WERI-Rb-1 (cell line): ENCODE measurements around the gene DCXR.
A peak's percentile ranks its signal among the peaks of the same experiment; 100 is the strongest.

Experiments
- DNase-seq: peaks from one replicate; pipeline ENCODE4 v3.0.0-alpha.2; 2020
- H3K27ac ChIP-seq: fragments of 250-450 bp; sonication (Bioruptor Pico); 2 replicates; pipeline ENCODE4 v1.5.1; 2020; ENCODE audit warnings: mild to moderate bottlenecking, moderate library complexity
- H3K27me3 ChIP-seq: fragments of 250-450 bp; sonication (Bioruptor Pico); 2 replicates; pipeline ENCODE4 v1.5.1; 2021; ENCODE audit warnings: mild to moderate bottlenecking, low read depth, moderate library complexity; ENCODE audit not compliant: insufficient read depth, severe bottlenecking
- H3K36me3 ChIP-seq: fragments of 250-450 bp; sonication (Bioruptor Pico); 2 replicates; pipeline ENCODE4 v1.5.1; 2020; ENCODE audit warnings: mild to moderate bottlenecking, moderate library complexity
- H3K4me3 ChIP-seq: 2 replicates; pipeline ENCODE4 v1.5.1; 2011; ENCODE audit warnings: low read depth, mild to moderate bottlenecking, control low read depth, low read length
- H3K9me3 ChIP-seq: fragments of 250-450 bp; sonication (Bioruptor Pico); 2 replicates; pipeline ENCODE4 v1.5.1; 2021; ENCODE audit warnings: mild to moderate bottlenecking, moderate library complexity; ENCODE audit not compliant: severe bottlenecking
- TF ChIP-seq, protein P1 (sequence below): IDR thresholded peaks from 2 replicates; pipeline ENCODE4 v1.5.1; 2011; ENCODE audit warnings: low read depth, mild to moderate bottlenecking, control low read depth, inconsistent platforms, low read length

Gene DCXR

DNA sequence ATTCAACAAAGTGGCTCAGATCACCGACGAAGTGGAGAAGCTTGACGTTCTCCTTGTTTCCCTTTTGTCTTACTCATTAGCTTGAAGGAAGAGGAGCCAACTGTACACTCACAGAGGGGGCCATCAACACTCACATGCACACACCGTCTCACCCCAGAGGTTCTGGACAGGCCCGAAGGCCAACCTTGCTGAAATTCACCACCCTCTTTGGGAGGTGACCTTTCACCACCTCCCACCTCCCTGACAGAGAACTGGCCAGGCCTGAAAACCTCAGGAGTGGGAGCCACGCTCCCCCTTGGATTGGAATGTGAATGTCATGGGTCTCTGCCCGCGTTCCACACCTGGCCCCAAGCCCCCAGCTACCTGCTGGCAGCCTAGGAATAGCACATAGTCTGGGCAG is 2.0 kb downstream of the DCXR start:
- no peak for DNase-seq
- Histone ChIP-seq H3K4me3 (no peak overlapping the region), H3K9me3 (no peaks in the 10 kb centered on the region), H3K36me3 (peaks cover 39% of the 10 kb centered on the region), H3K27me3 (no peaks in the 10 kb centered on the region), H3K27ac (no peak overlapping the region)
- TF ChIP-seq, protein P1, sequence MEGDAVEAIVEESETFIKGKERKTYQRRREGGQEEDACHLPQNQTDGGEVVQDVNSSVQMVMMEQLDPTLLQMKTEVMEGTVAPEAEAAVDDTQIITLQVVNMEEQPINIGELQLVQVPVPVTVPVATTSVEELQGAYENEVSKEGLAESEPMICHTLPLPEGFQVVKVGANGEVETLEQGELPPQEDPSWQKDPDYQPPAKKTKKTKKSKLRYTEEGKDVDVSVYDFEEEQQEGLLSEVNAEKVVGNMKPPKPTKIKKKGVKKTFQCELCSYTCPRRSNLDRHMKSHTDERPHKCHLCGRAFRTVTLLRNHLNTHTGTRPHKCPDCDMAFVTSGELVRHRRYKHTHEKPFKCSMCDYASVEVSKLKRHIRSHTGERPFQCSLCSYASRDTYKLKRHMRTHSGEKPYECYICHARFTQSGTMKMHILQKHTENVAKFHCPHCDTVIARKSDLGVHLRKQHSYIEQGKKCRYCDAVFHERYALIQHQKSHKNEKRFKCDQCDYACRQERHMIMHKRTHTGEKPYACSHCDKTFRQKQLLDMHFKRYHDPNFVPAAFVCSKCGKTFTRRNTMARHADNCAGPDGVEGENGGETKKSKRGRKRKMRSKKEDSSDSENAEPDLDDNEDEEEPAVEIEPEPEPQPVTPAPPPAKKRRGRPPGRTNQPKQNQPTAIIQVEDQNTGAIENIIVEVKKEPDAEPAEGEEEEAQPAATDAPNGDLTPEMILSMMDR, result no peak

DNA sequence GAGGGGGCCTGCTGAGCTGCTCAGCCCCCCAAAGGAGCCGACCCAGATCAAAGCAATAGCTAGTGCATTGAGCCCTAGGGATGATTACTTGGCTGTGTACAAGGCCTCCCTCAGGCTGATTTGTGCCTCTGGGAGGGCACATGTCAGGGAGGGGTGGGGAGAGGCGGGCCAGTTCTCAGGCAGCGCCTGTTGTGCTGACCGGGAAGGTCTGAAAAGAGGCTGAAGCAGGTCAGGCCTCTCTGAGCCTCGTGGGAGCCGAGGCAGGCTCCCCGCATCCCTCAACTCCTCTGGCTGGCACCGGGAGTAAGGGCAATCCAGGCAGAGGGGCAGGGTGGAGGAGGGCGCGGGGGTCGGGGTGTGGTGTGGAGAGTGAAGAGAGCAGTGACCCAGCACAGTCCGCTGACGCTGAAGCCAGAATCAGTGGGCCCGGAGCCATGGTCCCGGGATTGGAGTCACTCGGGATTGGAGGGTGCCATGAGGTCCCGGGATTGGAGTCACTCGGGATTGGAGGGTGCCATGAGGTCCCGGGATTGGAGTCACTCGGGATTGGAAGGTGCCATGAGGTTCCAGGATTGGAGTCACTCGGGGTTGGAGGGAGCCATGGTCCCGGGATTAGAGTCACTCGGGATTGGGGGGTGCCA is 3.0 kb downstream of the DCXR start:
- Histone ChIP-seq H3K9me3 (no peaks in the 10 kb centered on the region), H3K27me3 (no peaks in the 10 kb centered on the region), H3K4me3 (no peak overlapping the region), H3K27ac (no peak overlapping the region), H3K36me3 (peaks cover 39% of the 10 kb centered on the region)
- TF ChIP-seq, protein P1, result no peak
- DNase-seq, result peak; percentile 67

DNA sequence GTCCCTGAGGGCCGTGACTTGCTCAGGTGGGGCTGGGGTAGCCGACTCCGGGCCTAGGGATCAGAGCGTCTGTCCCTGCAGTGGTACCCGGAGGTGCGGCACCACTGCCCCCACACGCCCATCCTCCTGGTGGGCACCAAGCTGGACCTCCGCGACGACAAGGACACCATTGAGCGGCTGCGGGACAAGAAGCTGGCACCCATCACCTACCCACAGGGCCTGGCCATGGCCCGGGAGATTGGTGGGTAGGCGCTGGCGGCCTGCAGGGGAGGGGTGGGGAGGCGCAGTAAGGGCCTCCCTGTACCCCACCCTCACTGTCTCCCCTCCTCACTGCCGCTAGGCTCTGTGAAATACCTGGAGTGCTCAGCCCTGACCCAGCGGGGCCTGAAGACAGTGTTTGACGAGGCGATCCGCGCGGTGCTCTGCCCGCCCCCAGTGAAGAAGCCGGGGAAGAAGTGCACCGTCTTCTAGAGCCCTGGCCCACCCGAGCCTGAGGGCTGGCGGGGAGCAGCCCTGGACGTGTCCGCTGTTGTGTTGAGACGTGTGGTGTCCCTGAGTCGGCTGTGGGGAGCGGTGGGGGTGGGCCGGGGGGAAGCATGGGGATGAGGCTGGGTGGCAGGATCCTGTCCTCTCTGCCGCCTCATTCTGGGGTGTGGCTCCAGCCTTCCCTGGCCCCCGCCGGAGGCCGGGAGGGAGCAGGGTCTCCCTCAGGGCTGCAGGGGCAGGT is 4.0 kb downstream of the DCXR start:
- DNase-seq, result no peak
- H3K9me3 ChIP-seq, result no peaks in the 10 kb centered on the region
- H3K36me3 ChIP-seq, result peaks cover 49% of the 10 kb centered on the region
- no peak overlapping the region for H3K27ac ChIP-seq
- H3K27me3 ChIP-seq, result no peaks in the 10 kb centered on the region
- no peak overlapping the region for H3K4me3 ChIP-seq
- TF ChIP-seq, protein P1, result no peak

DNA sequence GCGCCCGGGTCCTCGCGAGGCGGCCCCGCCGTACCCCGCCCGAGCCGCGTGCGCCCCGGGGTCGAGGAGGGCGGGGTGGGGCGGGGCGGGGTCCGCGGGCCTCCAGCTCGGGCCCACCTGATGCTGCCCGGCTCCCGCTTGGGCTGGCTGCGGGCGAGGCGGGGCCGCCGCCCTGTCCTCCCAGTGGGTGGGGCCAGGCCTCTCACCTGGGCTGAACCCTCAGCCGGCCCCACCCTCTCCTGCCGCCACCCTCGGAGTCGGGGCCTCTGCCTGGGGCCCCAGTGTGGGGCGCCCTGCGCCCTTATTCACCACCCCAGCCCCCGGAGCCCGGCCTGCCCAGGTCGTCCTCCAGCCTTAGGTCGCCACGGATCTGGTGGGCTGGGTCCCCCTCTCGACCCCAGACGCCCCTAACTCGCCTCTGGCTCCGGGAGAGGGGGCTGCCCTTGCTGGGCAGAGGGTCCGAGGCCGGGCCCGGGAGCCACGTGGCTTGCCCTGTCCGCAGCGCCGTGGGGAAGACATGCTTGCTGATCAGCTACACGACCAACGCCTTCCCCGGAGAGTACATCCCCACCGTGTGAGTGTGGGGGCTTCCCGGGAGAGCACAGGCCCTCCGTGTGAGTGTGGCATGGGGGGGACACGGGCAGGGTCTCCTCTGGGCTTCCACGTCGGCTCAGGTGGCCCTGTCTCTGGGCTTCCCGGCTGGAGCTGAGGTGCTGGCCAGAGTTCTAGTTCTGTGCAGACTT is 5.4 kb downstream of the DCXR start:
- H3K36me3 ChIP-seq, result peaks cover 53% of the 10 kb centered on the region
- H3K4me3 ChIP-seq, result peak overlapping the region; percentile 64
- no peaks in the 10 kb centered on the region for H3K27me3 ChIP-seq
- TF ChIP-seq, protein P1, result no peak
- no peaks in the 10 kb centered on the region for H3K9me3 ChIP-seq
- DNase-seq, result peak; percentile 83
- peak overlapping the region; percentile 34 for H3K27ac ChIP-seq

DNA sequence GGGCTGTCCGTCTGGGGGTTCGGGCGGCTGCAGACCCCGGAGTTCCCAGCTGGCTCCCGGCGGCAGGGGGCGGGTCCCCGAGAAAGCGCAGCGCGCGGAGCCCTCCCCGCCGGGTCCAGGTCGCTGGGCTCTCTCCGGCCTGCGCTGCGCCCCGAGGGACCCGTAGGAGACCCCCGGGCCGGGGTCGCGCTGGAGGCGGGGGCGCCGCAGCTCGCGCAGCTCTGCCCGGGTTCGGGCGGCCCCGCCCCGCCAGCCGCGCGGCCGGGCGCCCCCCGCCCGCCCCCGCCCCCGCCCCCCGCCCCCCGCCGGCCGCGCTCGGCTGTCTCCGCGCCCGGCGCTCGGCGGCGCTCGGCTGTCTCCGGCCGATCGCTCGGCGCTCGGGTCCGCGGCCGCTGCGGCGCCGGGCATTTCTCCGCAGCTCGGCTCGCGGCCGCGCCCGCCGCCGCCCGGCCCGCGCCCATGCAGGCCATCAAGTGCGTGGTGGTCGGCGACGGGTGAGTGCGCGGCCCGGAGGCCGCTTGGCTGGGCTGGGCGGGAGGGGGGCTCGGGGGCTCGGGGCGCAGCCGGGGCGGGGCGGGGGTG is 6.1 kb downstream of the DCXR start, which contains the start of gene RAC3:
Gene RAC3 (plus strand): TSS at position 376 of the 582 bp plus-strand sequence. CDS start 84 bp downstream, at position 460.
- H3K36me3 ChIP-seq, result peaks cover 53% of the 10 kb centered on the region
- H3K27ac ChIP-seq, result peak within 1 kb of the TSS; percentile 73
- TF ChIP-seq, protein P1, result no peak
- no peaks in the 10 kb centered on the region for H3K9me3 ChIP-seq
- no peaks in the 10 kb centered on the region for H3K27me3 ChIP-seq
- DNase-seq, result no peak
- peak within 1 kb of the TSS; percentile 76 for H3K4me3 ChIP-seq
